Stomach (tissue), 4 donors: ENCODE measurements around the gene GM2A.
A peak's percentile ranks its signal among the peaks of the same experiment; 100 is the strongest.

Experiments
- EP300 ChIP-seq: sonication (generic); formaldehyde crosslinking; IDR thresholded peaks from one replicate; pipeline ENCODE4 v1.6.1; 2017; ENCODE audit warnings: antibody characterized with exemption
- POLR2A ChIP-seq, 4 donors: fragments of 450-650 bp; IDR thresholded peaks; one replicate each; pipeline ENCODE4 v1.6.1; 2016; ENCODE audit warnings: antibody characterized with exemption in 4 of 4, control low read depth in 2 of 4, mild to moderate bottlenecking in 1 of 4, moderate library complexity in 1 of 4
- POLR2AphosphoS5 ChIP-seq, 3 donors: sonication (generic); formaldehyde crosslinking; IDR thresholded peaks; one replicate each; pipeline ENCODE4 v1.6.1; 2016; ENCODE audit warnings: antibody characterized with exemption in 3 of 3
- TF ChIP-seq, protein P1 (sequence below), 7 experiments: fragments of 450-650 bp in 4 of 7; fragments of 200-600 bp in 3 of 7; sonication (generic) in 3 of 7; IDR thresholded peaks; one replicate each; pipeline ENCODE4 v1.5.1; 2016 to 2019; ENCODE audit warnings: antibody characterized with exemption in 7 of 7, control low read depth in 2 of 7, mild to moderate bottlenecking in 1 of 7

GRCh38 chr5:151298063-151298855 lies 45.3 kb downstream of the GM2A start:
- TF ChIP-seq, protein P1, sequence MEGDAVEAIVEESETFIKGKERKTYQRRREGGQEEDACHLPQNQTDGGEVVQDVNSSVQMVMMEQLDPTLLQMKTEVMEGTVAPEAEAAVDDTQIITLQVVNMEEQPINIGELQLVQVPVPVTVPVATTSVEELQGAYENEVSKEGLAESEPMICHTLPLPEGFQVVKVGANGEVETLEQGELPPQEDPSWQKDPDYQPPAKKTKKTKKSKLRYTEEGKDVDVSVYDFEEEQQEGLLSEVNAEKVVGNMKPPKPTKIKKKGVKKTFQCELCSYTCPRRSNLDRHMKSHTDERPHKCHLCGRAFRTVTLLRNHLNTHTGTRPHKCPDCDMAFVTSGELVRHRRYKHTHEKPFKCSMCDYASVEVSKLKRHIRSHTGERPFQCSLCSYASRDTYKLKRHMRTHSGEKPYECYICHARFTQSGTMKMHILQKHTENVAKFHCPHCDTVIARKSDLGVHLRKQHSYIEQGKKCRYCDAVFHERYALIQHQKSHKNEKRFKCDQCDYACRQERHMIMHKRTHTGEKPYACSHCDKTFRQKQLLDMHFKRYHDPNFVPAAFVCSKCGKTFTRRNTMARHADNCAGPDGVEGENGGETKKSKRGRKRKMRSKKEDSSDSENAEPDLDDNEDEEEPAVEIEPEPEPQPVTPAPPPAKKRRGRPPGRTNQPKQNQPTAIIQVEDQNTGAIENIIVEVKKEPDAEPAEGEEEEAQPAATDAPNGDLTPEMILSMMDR (IDR thresholded peaks at IDR 0.05) = peak in 3 of 7 experiments; percentile 14 to 42 (median 36)
- TF ChIP-seq EP300 (no peak), POLR2A (IDR thresholded peaks at IDR 0.05) (no peak), POLR2AphosphoS5 (IDR thresholded peaks at IDR 0.05) (no peak)
